Esophagus mucosa (tissue), 1 donor: ENCODE results near the gene THADA. TPM values are rescaled to one million over a fixed set of nuclear protein-coding genes. Genes with fewer than 3 reads are reported as not detected.

Experiments
- ATAC-seq: fragments of 200-7000 bp; cut with Tn5 transposase; one replicate; pipeline ENCODE4 v1.9.1; 2020
- total RNA-seq: library from RNA; stranded (reverse); gene quantifications from one replicate; pipeline ENCODE4 v1.2.4, GENCODE V29; 2023
- donor health status: DM: yes; HTN: yes; CAD: no.

Gene THADA
- total RNA-seq, 1 donor from 2014 or later: 20.8 TPM

DNA sequence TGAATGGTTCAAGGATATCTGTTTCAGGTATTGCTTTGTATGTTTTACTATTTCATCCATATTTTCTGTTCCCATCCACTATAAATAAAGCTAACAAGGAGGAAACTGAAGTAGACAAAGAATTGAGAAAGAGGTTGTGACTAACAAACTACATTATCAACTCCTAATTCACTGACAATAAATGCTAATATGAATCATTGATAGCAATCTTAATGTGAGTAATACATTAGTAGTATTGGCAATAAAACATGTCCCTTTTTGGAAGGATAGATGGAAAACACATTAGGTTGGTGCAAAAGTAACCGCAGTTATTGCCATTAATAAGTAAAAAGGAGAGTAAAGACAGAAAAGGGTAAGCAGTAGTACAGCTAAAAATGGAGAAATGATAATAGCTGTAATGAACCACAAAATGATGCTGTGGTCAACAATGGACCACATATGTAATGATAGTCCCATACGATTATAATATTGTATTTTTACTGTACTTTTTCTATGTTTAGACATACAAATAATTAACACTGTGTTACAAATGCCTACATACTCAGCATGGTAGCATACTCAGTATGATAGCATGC lies 104.7 kb downstream of the THADA start:
- no peak for ATAC-seq

DNA sequence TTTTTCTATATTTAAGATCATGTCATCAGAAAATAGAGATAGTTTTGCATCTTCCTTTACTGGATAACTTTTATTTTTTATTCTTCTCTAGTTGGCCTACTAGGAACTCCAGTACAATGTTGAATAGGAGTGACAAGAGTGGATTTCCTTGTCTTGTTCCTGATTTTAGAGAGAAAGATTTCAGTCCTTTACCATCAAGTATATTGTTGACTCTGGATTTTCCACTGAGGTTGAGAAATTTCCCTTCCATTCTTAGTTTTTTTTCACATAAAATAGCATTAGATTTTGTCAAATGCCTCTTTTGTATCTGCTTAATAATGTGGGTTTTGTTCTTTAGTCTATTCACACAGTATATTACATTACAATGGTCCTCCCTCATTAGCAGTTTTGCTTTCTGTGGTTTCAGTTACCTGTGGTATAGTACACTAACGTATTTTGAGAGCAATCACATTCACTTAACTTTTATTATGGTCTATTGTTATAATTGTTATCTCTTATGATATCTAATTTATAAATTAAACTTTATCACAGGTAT lies 105.5 kb downstream of the THADA start:
- ATAC-seq: no peak

DNA sequence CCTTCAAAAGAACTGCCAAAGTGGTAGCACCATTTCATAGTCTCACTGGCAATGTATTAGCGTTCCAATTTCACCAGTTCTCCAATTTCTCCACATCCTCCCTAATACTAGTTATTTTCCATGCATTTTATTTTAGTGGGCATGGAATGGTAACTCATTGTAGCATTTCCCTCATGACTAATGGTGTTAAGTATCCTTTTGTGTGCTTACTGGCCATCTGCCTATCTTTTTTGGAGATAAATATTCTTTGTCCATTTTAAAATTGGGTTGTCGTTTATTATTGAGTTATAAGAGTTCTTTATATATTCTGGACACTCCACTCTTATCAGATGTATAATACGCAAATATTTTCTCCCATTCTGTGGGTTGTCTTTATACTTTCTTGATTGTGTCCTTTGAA lies 107.1 kb downstream of the THADA start:
- ATAC-seq: no peak

DNA sequence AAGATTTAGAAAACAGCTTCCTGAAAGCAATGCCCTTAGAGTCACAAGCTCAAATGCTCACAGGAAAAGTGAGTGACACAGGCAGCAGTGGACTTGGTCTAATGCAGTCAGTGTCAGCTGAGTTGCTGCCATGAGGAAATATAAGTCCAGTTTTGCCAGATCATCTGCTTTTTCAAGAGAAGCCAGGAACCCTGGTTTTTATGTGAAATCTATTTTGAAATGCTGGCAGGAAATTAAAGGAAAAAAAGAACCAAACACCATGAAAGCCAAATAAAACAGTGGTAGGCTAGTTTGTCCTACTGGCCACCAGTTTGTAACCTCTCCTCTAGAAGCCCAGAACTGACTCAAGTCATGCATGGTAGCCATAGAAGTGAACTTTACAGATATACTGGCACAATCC lies 109.2 kb downstream of the THADA start:
- peak; percentile 63 for ATAC-seq

DNA sequence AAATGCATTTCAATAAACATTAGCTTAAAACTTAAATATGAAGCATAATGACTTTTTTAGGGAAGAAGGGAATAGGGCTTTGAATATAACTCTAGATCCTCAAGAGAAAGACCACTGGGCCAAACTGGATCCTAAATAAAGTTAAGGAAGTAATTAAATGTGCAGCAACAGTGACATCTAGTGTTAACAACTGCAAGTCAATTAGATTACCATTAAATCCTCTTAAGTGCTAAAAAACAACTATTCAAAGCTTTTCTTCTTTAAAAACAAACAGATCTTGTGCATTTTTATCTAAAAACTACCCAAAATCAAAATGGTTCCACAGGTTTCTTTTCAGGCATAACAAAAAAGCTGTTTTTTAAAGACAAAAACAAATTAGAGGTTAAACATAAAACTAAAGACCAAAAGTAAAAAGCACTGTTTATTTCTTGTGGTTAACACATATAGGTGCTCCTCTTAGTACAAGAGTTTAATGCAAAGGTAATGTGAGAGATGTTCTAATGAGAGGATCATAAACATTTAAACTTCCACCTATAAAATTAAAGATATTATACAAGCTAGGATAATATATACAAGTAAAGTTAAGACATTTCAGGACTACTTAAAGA lies 111.4 kb downstream of the THADA start:
- ATAC-seq: no peak

DNA sequence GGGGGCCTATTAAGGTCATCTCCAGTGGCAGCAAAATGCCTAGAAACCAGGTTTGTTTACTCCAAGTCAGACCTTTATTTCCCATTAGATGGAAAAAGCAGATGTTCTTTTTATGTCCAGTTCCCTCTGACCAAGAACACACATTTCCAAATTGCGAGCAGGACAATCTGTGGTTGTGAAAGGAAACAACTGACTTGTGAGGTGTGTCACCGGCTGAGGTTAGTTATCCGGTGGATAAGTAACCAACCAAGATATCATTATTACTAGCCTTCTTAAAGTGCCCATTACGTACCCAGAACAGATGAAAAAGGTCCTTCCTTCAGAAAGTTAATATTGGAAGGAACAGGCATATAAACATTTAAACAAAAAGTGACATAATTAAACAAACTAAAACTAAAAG lies 112.9 kb downstream of the THADA start:
- no peak for ATAC-seq

DNA sequence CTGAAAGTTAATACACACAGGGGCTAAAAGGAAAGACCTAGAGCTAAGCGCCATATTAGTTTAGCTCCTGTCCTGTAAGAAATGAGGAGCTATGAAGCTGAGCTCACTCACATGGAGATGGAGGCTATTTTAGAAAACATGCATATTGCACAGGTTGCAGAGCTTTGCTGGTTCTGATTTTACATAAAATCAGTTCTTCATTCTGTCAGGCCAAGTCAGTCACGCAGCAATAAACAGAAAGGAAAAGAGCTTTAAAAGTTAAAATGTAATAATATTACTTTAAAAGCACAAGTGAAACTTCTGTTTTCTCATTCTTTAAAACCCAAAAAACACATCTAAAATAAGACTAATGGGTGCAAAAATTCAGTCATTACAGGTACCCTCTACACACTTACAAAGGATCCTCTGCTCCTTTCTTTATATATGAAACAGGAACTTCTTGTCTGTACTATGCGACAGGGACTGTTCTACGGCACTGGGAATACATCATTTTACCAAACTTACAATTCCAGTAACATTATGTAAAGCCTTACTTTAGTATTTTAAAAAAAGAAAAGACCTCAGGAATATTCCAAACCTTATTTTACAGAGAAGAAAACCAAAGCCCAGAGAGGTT lies 113.8 kb downstream of the THADA start:
- ATAC-seq: no peak

DNA sequence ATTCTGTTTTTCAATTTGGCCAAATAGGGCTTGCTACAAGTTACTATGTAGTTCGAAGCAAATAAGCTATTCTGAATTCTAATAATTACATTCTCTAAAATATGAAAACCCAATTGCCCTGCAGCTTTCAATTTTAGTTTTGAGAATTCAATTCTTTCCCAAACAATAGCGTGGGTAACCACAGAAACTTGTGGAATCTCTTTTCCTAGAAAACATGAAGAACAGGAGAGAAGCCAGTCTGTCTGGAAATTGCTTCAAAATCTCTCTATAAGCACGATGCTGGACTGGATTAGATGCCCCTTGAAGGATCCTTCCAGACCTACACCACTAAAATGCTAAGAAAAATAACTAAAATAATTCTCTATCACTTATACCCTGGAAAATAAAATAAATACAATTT lies 115.0 kb downstream of the THADA start:
- ATAC-seq: no peak

DNA sequence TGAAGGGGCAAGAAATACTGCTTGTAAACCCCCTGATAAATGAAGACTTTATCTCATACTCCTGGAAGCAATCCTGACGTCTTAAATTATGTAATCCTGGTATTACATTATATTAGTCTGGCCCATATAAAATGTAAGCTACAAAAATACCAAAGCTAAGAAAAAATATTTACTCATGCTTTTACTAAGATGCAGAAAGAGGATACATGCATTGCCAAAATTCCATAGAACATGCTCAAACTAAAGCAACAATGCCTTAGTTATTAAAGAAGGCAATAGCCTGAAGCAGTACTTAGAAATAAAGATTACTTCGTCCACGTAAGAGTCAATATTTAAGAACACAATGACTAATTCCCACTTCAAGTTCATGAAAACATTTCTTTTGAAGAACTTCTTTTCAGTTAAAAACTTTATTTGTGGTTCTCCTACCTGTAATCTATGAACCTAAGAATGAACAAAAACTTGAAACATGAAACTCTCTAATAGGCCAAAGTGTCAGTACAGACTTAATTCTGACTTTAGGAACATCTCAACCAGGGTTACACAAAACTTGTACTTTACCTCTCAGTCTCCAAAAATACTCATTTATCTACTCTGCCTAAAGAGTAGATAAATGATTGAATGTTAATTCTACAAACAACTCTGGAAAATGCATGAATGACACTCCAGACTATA lies 117.3 kb downstream of the THADA start:
- ATAC-seq: peak; percentile 45

DNA sequence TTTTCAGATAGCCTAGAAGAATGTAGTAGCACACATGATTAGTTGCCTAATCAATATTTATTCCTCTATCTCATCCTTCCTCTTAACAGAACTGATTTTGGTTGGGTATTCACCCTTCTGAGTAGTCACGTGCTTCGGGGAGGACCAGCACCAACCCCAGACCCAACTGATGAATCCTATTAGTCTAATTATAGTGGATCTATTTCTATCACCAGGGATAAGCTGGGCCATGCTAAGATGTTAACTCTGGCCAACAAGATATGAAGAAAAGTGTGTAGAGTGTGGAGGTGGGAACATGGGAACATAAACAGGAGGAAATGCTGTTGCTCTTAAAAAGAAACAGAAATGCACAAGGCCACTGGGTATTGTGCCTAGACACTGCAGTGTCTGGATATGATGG lies 119.9 kb downstream of the THADA start:
- ATAC-seq: no peak

DNA sequence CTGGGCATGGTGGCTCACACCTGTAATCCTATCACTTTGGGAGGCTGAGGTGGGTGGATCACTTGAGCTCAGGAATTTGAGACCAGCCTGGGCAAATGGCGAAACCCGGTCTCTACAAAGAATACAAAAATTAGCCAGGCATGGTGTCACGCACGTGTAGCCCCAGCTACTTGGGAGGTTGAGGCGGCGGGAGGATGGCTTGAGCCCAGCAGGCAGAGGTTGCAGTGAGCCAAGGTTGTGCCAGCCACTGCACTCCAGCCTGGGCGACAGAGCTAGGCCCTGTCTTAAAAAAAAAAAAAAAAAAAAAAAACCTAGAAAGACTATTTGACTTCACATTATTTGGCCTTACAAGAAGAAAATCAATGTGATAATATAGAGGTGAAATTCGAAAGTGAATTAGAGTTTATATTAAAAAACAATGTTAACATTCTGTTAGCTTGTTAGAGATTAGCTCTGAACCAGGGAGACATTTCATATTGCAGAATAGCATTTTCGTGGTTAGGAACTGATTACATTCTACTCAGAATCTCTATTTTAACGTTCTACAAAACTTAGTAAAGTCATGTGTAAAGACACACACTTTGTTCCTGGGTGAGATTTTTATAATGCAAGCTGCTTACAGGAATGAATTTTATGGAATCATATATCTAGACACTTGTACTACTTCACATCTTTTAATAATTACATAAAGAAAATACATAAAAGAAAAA lies 120.5 kb downstream of the THADA start:
- ATAC-seq: no peak

DNA sequence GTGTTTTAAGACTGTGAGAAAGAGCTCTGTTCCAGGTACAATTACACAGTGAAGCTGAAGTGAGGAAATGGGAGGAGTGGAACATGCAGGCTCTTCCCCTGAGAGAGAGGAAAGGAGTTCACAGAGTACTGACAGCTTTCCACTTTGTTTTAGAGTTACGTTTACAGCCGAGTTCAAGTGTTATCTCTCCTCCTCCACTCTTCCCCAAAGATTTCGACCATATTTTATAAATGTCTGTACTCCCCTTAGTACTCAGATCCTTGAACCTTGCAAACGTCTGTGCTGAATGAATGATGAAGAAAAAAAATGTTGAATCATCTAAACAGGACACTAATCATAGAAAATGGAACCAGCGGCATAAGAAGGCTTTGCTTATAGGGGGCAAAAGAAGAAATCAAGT lies 121.6 kb downstream of the THADA start:
- no peak for ATAC-seq

DNA sequence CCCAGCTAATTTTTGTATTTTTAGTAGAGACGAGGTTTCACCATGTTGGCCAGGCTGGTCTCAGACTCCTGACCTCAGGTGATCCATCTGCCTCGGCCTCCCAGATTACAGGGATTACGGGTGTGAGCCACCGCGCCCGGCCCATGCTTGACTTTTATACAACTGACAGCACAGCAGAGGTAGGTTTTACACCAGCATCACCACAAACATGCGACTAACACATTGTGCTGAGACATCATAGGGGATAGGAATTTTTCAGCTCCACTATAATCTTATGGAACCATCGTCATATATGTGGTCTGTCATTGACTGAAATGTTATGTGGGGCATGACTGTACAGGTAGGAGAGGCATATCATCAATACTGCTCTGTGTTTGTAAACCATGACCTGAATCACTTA lies 122.1 kb downstream of the THADA start:
- no peak for ATAC-seq

DNA sequence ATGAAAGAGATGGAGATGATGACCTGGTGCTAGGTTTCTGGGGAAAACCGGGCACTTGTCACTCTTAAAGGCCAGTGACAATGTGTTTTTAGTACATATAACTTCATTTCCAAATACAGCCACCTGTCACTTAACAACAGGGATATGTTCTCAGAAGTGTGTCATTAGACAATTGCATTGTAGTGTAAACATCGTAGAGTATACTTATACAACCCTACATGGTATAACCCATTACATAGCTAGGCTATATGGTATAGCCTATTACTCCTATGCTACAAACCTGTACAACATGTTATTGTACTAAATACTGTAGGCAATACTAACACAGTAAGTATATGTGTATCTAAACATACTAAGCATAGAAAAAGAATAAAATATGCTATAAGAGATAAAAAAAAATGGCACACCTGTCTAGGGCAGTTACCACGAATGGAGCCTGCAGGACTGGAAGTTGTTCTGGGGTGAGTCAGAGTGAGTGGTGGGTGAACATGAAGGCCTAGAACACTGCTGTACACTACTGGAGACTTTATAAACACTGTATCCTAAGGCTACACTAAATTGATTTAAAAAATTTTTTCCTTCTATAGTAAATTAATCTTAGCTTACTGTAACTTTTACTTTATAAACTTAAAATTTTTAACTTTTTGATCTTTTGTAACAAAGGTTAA lies 123.2 kb downstream of the THADA start:
- no peak for ATAC-seq

DNA sequence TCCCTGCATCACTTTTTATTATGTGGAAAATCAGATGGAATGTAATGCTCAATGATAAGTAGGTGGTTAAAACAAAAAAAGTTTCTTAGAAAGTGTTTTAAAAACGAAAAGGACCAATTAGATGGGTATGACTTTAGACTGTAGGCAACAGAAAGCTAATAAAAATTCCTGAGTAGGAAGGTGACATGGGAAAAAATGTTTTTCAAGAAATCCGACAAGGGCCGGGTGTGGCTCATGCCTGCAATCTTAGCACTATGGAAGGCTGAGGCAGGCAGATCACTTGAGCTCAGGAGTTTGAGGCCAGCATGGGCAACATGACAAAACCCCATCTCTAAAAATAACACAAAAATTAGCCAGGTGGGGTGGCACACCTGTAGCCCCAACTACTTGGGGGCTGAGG lies 126.1 kb downstream of the THADA start:
- no peak for ATAC-seq

DNA sequence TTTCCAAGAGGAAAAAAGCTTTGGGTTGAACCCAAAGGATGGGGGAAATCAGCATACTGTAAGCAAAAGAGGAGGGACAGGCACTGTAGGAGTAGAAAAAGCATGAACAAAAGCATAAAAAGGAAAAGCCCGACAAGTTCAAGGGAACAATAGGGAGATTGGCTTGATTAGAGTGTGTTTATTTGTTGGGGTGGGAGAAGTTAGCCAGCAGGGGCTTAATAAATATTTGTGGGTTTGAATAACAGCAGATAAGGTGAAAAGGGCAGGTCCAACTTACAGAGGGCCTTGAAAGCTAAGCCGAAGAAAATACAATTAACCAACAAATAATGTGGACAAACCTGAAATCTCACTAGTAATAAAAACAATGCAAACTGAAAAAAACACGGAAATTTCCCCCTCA lies 126.7 kb downstream of the THADA start:
- ATAC-seq: no peak

DNA sequence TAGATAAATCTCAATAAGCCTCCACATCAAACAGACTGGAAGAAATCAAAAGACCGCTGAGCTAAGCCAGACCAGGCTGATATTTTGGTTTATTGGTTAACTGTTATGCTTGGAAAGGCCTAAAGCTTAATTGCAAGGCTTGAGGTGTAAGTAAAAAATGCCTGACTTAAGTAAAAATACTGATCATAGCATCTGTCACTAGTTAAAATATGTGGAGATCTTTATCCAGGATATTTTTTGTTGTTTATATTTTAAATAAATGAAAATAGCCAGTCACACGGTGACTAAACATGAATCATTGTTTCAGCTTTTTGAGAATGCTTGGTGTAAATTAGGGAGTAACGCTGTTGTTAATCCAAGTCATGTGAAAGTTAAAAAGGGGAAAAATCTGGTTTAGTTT lies 127.9 kb downstream of the THADA start:
- no peak for ATAC-seq

DNA sequence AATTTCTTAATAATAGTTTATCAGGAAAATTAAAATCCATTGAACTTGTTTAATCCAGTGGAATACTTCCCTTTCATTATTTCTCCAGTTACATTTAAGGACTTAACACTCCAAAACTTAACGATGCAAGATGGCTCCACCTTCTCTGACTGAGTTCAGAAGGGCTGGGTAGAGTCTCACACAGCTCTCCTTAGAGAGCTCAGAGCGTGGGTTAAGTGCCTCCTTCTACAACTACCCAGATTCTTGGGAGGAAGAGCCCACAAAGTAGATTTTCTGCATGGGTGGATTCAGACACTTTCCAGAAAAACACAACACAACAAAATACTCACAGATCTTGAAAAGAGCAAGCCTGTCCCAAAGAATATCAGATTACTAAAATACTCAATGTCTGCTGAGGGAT lies 130.6 kb downstream of the THADA start:
- no peak for ATAC-seq

DNA sequence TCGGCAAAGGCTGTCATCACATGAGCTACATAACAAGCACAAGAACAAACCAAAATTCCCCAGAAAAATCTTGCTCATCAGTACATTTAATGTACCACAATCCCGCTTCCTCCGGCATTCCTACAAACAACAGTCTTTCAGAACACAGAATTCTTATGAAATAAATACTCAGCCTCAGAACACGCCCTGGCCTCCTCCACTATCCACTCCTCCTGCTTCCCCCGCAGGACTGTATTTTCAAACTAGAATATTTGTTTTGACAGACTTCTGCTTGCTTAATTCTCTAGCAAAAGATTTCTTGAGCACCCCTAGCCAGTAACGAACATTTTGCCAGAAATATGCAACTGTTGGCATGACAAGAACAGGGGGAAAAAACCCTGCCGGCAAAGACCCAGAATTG lies 131.2 kb downstream of the THADA start:
- no peak for ATAC-seq

DNA sequence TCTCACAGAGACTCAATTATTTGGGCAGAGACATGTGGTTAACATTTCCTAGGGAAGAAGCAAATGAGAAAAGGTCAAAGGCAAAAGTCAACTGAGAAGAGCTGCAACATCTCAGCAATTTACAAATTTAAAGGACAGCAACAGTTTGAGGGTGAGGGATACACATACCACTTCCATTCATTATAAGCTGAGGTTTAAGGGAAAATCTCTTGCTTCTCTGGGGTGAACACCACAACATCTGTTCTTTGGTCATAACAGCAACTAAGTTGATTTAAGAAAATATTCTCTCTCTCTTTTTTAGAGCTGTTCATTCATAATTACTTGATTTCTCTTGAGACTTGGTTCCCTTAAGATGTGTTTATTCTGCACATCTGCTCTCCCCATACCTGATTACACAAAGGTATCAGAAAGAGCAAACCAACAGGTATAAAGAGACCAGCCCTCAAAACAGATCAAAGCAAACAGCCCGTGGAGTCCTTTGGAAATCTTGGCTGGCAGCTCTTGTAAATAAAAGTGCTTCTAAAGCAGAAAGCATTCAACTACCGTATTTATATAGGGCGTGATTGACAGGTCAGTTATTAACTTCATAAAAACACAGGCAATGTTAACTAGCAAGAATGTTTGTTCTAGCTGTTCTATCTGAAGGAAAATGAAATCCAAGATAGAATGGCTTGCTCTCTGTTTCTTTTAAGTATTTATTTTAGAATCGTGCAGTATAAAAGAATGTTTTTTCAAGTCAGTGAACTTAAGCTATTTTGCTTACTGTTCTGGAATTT lies 132.8 kb downstream of the THADA start:
- ATAC-seq: no peak

DNA sequence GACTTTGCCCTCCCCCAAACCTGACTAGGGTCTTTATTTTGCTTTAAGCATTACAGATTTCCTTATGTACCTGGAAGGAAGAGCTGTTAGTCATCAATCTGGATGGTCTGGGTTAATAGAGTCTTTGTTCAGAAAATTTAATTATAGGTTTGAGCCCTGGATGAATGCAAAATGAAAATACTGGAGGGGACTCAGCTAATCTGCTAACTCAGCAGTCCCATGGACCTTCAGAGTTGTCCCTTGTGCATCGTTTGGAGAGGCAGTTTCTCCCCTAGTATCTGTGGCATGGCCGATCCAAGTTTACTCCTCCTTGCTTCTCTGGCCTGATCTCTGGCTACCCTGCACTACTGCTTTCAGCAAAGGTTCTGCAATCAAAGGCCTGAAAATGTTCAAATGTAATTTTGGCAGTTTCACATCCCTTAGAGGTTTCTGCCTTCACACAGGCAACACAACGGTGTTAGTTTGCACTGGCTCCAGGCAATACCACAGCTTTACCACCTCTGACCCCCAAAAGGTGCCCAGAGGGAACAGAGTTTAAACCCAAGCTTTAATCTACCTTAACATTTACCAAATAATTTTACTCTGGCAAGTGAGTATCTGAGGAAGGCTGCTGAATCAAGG lies 134.3 kb downstream of the THADA start:
- no peak for ATAC-seq
